ENCODE measurements around the gene PRR18.

- TF ChIP-seq BHLHE40 (IDR thresholded peaks at IDR 0.05; ENCODE audit: borderline replicate concordance) (no peak), ELF4 (IDR thresholded peaks at IDR 0.05) (no peak), SP1 (IDR thresholded peaks at IDR 0.05) (no peak), FOXK2 (IDR thresholded peaks at IDR 0.05) (no peak), ZNF384 (IDR thresholded peaks at IDR 0.05) (no peak), TARDBP (IDR thresholded peaks at IDR 0.05) (no peak), FOXA1 (IDR thresholded peaks at IDR 0.05) (no peak), FOXM1 (IDR thresholded peaks at IDR 0.05; ENCODE audit: borderline replicate concordance) (no peak), ARNT (IDR thresholded peaks at IDR 0.05) (no peak)
These were observed 49.3 kb downstream of the PRR18 start for GRCh38 chr6:166258854-166259276.
